GM12874 (cell line): Measurements from ENCODE around the gene SNX9.

Source experiments
- CTCF ChIP-seq: IDR thresholded peaks from 2 replicates; pipeline ENCODE4 v1.5.1; 2011; ENCODE audit warnings: low read depth, mild to moderate bottlenecking, control low read depth, low read length, moderate library complexity; ENCODE audit not compliant: insufficient read depth

SNX9 gene

GRCh38 chr6:157982102-157982562, 159.1 kb downstream of the SNX9 start:
- no peak for TF ChIP-seq CTCF

- TF ChIP-seq CTCF: no peak
Observed at GRCh38 chr6:157982563-157983405, 159.7 kb downstream of the SNX9 start.

GRCh38 chr6:157983406-157984119, 160.5 kb downstream of the SNX9 start:
- no peak for TF ChIP-seq CTCF

GRCh38 chr6:157984128-157984527, 161.1 kb downstream of the SNX9 start:
- TF ChIP-seq CTCF: no peak

- no peak for TF ChIP-seq CTCF
Observed at GRCh38 chr6:157984686-157985225, 161.7 kb downstream of the SNX9 start.

- no peak for TF ChIP-seq CTCF
Observed at GRCh38 chr6:157985378-157986155, 162.5 kb downstream of the SNX9 start.
